SK-N-SH treated with all-trans-retinoic acid at 6 μM for 48 hours (cell line): ENCODE measurements around the gene AVPR1B.

Experiments
- ATAC-seq: fragments of 200-7000 bp; cut with Tn5 transposase; 3 replicates; pipeline ENCODE4 v1.9.1; 2020; ENCODE audit warnings: mild to moderate bottlenecking, moderate library complexity
- ARNTL ChIP-seq: fragments of 450-650 bp; formaldehyde crosslinking; IDR thresholded peaks from 2 replicates; pipeline ENCODE4 v1.5.0; 2020; ENCODE audit warnings: low read depth, mild to moderate bottlenecking, moderate library complexity, borderline replicate concordance
- CSDC2 ChIP-seq: fragments of 250-450 bp; sonication (Bioruptor Pico); IDR thresholded peaks from 2 replicates; pipeline ENCODE4 v1.5.0; 2020; ENCODE audit warnings: mild to moderate bottlenecking, moderate library complexity
- ESRRG ChIP-seq: fragments of 250-450 bp; sonication (Bioruptor Pico); IDR thresholded peaks from 2 replicates; pipeline ENCODE4 v1.6.1; 2021; ENCODE audit warnings: mild to moderate bottlenecking
- GLIS3 ChIP-seq: fragments of 250-450 bp; sonication (Bioruptor Pico); IDR thresholded peaks from 2 replicates; pipeline ENCODE4 v1.5.0; 2020; ENCODE audit warnings: mild to moderate bottlenecking, moderate library complexity
- ISL1 ChIP-seq: fragments of 250-450 bp; sonication (Bioruptor Pico); IDR thresholded peaks from 2 replicates; pipeline ENCODE4 v2.1.2; 2022; ENCODE audit warnings: mild to moderate bottlenecking, moderate library complexity
- OSR1 ChIP-seq: fragments of 250-450 bp; sonication (Bioruptor Pico); IDR thresholded peaks from 2 replicates; pipeline ENCODE4 v1.8.0; 2022; ENCODE audit warnings: moderate library complexity, mild to moderate bottlenecking, inconsistent platforms
- PPARA ChIP-seq: fragments of 250-450 bp; sonication (Bioruptor Pico); IDR thresholded peaks from 2 replicates; pipeline ENCODE4 v1.5.0; 2020; ENCODE audit warnings: mild to moderate bottlenecking, borderline replicate concordance
- RARB ChIP-seq: fragments of 250-450 bp; sonication (Bioruptor Pico); IDR thresholded peaks from 2 replicates; pipeline ENCODE4 v1.8.0; 2021; ENCODE audit warnings: mild to moderate bottlenecking, moderate library complexity
- SNAI2 ChIP-seq: fragments of 250-450 bp; sonication (Bioruptor Pico); IDR thresholded peaks from 2 replicates; pipeline ENCODE4 v1.5.0; 2020; ENCODE audit warnings: mild to moderate bottlenecking, moderate library complexity
- TCF4 ChIP-seq: fragments of 250-450 bp; sonication (Bioruptor Pico); IDR thresholded peaks from 2 replicates; pipeline ENCODE4 v1.8.0; 2021; ENCODE audit warnings: mild to moderate bottlenecking, moderate library complexity, borderline replicate concordance
- TOX ChIP-seq: fragments of 250-450 bp; sonication (Bioruptor Pico); IDR thresholded peaks from 2 replicates; pipeline ENCODE4 v1.8.0; 2021; ENCODE audit warnings: mild to moderate bottlenecking, moderate library complexity, borderline replicate concordance
- ZC3H10 ChIP-seq: fragments of 250-450 bp; sonication (Bioruptor Pico); IDR thresholded peaks from 2 replicates; pipeline ENCODE4 v1.5.1; 2021; ENCODE audit warnings: mild to moderate bottlenecking, moderate library complexity
- ZFP3 ChIP-seq: fragments of 250-450 bp; sonication (Bioruptor Pico); IDR thresholded peaks from 2 replicates; pipeline ENCODE4 v1.5.0; 2020; ENCODE audit warnings: mild to moderate bottlenecking, moderate library complexity
- ZFP30 ChIP-seq: fragments of 450-650 bp; formaldehyde crosslinking; IDR thresholded peaks from 2 replicates; pipeline ENCODE4 v1.5.0; 2022; ENCODE audit warnings: mild to moderate bottlenecking, moderate library complexity
- ZNF565 ChIP-seq: fragments of 450-650 bp; formaldehyde crosslinking; conservative IDR thresholded peaks from 2 replicates; pipeline ENCODE4 v1.5.0; 2020; ENCODE audit warnings: low read depth, mild to moderate bottlenecking, moderate library complexity
- ZNF70 ChIP-seq: fragments of 450-650 bp; formaldehyde crosslinking; IDR thresholded peaks from 2 replicates; pipeline ENCODE4 v1.5.0; 2020; ENCODE audit warnings: mild to moderate bottlenecking, moderate library complexity
- ZNF8 ChIP-seq: fragments of 450-650 bp; formaldehyde crosslinking; IDR thresholded peaks from 2 replicates; pipeline ENCODE4 v1.5.0; 2020; ENCODE audit warnings: mild to moderate bottlenecking, moderate library complexity
- TF ChIP-seq, protein P1 (sequence below): fragments of 250-450 bp; sonication (Bioruptor Pico); IDR thresholded peaks from 2 replicates; pipeline ENCODE4 v1.5.1; 2021; ENCODE audit warnings: mild to moderate bottlenecking, moderate library complexity
- TF ChIP-seq, protein P2 (sequence below): fragments of 250-450 bp; sonication (Bioruptor Pico); IDR thresholded peaks from 2 replicates; pipeline ENCODE4 v1.5.1; 2020; ENCODE audit warnings: low read depth, mild to moderate bottlenecking, moderate library complexity
- TF ChIP-seq, protein P3 (sequence below): fragments of 250-450 bp; sonication (Bioruptor Pico); IDR thresholded peaks from 2 replicates; pipeline ENCODE4 v1.5.0; 2020; ENCODE audit warnings: mild to moderate bottlenecking, moderate library complexity
- TF ChIP-seq, protein P4 (sequence below): fragments of 250-450 bp; sonication (Bioruptor Pico); IDR thresholded peaks from 2 replicates; pipeline ENCODE4 v1.8.0; 2021; ENCODE audit warnings: low read depth, mild to moderate bottlenecking, moderate library complexity, borderline replicate concordance
- TF ChIP-seq, protein P5 (sequence below): fragments of 250-450 bp; sonication (Bioruptor Pico); IDR thresholded peaks from 2 replicates; pipeline ENCODE4 v1.8.0; 2020; ENCODE audit warnings: mild to moderate bottlenecking, moderate library complexity, borderline replicate concordance

Gene AVPR1B

DNA sequence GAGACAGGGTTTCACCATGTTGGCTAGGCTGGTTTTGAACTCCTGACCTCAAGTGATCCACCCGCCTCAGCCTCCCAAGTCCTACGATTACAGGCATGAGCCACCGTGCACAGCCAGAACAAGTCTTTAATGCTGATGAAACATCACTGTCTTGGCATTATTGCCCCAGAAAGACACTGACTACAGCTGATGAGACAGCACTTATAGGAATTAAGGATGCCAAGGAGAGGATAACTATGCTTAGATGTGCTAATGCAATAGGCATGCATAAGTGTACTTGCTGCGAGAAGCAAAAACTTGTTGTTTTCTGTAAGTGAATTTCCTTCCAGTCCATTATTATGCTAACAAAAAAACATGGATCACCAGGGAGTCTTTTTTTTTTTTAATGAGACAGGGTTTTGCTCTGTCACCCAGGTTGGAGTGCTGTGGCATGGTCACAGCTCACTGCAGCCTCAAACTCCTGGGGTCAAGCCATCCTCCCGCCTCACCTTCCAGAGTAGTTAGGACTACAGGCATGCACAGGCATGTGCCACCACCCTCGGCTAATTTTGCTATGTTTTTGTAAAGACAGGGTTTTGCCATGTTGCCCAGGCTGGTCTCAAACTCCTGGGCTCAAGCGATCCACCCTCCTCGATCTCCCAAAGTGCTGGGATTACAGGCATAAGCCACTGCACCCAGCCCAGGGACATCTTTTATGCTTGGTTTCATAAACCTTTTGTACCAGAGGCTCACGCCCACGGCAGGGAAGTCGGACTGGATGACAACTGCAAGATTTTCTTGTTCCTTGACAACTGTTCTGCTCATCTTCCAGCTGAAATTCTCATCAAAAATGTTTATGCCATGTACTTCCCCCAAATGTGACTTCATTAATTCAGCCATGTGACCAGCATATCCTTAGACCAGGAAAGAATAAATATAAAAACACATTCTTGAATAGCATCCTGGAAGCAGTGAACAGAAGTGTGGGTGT is 41.1 kb downstream of the AVPR1B start:
- TF ChIP-seq OSR1 (no peak), ZNF8 (no peak), ZC3H10 (CRISPR knock-in tag) (no peak), ARNTL (CRISPR knock-in tag) (no peak), TCF4 (CRISPR knock-in tag) (no peak), PPARA (no peak), SNAI2 (CRISPR knock-in tag) (no peak), ZNF70 (no peak), ISL1 (no peak), CSDC2 (CRISPR knock-in tag) (no peak), ZFP30 (CRISPR knock-in tag) (no peak), GLIS3 (CRISPR knock-in tag) (no peak), ESRRG (CRISPR knock-in tag) (no peak)
- TF ChIP-seq, protein P1, sequence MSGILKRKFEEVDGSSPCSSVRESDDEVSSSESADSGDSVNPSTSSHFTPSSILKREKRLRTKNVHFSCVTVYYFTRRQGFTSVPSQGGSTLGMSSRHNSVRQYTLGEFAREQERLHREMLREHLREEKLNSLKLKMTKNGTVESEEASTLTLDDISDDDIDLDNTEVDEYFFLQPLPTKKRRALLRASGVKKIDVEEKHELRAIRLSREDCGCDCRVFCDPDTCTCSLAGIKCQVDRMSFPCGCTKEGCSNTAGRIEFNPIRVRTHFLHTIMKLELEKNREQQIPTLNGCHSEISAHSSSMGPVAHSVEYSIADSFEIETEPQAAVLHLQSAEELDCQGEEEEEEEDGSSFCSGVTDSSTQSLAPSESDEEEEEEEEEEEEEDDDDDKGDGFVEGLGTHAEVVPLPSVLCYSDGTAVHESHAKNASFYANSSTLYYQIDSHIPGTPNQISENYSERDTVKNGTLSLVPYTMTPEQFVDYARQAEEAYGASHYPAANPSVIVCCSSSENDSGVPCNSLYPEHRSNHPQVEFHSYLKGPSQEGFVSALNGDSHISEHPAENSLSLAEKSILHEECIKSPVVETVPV (CRISPR knock-in tag): no peak
- TF ChIP-seq, protein P2, sequence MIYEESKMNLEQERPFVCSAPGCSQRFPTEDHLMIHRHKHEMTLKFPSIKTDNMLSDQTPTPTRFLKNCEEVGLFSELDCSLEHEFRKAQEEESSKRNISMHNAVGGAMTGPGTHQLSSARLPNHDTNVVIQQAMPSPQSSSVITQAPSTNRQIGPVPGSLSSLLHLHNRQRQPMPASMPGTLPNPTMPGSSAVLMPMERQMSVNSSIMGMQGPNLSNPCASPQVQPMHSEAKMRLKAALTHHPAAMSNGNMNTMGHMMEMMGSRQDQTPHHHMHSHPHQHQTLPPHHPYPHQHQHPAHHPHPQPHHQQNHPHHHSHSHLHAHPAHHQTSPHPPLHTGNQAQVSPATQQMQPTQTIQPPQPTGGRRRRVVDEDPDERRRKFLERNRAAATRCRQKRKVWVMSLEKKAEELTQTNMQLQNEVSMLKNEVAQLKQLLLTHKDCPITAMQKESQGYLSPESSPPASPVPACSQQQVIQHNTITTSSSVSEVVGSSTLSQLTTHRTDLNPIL (CRISPR knock-in tag): no peak
- TF ChIP-seq, protein P3, sequence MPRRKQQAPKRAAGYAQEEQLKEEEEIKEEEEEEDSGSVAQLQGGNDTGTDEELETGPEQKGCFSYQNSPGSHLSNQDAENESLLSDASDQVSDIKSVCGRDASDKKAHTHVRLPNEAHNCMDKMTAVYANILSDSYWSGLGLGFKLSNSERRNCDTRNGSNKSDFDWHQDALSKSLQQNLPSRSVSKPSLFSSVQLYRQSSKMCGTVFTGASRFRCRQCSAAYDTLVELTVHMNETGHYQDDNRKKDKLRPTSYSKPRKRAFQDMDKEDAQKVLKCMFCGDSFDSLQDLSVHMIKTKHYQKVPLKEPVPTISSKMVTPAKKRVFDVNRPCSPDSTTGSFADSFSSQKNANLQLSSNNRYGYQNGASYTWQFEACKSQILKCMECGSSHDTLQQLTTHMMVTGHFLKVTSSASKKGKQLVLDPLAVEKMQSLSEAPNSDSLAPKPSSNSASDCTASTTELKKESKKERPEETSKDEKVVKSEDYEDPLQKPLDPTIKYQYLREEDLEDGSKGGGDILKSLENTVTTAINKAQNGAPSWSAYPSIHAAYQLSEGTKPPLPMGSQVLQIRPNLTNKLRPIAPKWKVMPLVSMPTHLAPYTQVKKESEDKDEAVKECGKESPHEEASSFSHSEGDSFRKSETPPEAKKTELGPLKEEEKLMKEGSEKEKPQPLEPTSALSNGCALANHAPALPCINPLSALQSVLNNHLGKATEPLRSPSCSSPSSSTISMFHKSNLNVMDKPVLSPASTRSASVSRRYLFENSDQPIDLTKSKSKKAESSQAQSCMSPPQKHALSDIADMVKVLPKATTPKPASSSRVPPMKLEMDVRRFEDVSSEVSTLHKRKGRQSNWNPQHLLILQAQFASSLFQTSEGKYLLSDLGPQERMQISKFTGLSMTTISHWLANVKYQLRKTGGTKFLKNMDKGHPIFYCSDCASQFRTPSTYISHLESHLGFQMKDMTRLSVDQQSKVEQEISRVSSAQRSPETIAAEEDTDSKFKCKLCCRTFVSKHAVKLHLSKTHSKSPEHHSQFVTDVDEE (CRISPR knock-in tag): no peak
- TF ChIP-seq, protein P4, sequence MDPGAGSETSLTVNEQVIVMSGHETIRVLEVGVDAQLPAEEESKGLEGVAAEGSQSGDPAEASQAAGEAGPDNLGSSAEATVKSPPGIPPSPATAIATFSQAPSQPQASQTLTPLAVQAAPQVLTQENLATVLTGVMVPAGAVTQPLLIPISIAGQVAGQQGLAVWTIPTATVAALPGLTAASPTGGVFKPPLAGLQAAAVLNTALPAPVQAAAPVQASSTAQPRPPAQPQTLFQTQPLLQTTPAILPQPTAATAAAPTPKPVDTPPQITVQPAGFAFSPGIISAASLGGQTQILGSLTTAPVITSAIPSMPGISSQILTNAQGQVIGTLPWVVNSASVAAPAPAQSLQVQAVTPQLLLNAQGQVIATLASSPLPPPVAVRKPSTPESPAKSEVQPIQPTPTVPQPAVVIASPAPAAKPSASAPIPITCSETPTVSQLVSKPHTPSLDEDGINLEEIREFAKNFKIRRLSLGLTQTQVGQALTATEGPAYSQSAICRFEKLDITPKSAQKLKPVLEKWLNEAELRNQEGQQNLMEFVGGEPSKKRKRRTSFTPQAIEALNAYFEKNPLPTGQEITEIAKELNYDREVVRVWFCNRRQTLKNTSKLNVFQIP (CRISPR knock-in tag): no peak
- TF ChIP-seq, protein P5, sequence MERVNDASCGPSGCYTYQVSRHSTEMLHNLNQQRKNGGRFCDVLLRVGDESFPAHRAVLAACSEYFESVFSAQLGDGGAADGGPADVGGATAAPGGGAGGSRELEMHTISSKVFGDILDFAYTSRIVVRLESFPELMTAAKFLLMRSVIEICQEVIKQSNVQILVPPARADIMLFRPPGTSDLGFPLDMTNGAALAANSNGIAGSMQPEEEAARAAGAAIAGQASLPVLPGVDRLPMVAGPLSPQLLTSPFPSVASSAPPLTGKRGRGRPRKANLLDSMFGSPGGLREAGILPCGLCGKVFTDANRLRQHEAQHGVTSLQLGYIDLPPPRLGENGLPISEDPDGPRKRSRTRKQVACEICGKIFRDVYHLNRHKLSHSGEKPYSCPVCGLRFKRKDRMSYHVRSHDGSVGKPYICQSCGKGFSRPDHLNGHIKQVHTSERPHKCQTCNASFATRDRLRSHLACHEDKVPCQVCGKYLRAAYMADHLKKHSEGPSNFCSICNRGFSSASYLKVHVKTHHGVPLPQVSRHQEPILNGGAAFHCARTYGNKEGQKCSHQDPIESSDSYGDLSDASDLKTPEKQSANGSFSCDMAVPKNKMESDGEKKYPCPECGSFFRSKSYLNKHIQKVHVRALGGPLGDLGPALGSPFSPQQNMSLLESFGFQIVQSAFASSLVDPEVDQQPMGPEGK (CRISPR knock-in tag): no peak
- TF ChIP-seq, all 23 proteins: peak for 0
- ATAC-seq: no peak

DNA sequence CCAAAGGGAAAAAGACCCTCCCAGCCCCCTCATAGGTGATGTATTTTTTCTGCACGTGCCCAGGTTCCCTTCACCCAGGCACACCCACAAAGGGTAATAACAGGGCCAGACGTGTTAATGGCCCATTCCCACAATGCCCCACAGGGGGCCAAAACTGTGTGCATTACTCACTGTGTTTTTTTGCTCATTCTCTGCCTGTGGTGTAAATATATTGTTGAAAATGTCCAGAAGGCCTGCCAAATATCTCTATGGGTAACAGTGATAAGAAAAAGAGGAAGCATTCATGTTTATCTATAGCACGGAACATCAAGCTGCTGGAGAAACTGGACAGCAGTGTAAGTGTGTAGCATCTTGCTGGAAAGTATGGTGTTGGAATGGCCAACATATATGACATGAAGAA is 42.3 kb downstream of the AVPR1B start:
- TF ChIP-seq ZNF565 (no peak), ZC3H10 (CRISPR knock-in tag) (no peak)
- ATAC-seq: no peak

DNA sequence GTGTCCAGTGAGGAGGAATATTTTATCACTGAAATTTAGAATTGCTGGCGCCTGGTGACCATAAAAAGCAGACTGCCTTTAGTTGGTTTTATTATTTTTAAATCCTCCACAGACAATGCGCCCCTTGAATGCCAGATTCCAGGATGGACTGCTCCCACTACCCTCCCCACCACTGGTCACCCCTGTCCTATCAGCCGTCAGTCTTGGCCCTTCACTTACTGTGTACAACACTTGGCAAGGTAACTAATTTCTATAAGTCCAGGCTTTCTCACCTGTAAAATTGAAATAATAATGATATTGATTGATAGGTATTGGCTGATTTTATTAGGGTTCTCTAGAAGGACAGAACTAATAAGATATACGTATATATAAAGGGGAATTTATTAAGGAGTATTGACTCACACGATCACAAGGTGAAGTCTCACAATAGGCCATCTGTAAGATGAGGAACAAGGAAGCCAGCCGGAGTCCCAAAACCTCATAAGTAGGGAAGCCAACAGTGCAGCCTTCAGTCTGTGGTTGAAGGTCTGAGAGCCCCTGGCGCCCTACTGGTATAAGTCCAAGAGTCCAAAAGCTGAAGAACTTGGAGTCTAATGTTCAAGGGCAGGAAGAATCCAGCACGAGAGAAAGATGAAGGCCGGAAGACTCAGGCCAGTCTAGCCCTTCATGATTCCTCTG is 46.4 kb downstream of the AVPR1B start:
- ATAC-seq: no peak
- TF ChIP-seq ZFP30 (CRISPR knock-in tag): no peak
- no peak for TF ChIP-seq GLIS3 (CRISPR knock-in tag)
- no peak for TF ChIP-seq RARB (CRISPR knock-in tag)
- no peak for TF ChIP-seq ZFP3
- TF ChIP-seq CSDC2 (CRISPR knock-in tag): no peak
- TF ChIP-seq TCF4 (CRISPR knock-in tag): no peak
- TF ChIP-seq, protein P4 (CRISPR knock-in tag): no peak
- TF ChIP-seq, protein P3 (CRISPR knock-in tag): no peak
- no peak for TF ChIP-seq SNAI2 (CRISPR knock-in tag)
- no peak for TF ChIP-seq TOX (CRISPR knock-in tag)
- no peak for TF ChIP-seq ZC3H10 (CRISPR knock-in tag)
- no peak for TF ChIP-seq ESRRG (CRISPR knock-in tag)
- no peak for TF ChIP-seq ISL1
